ENCODE measurements around the gene KAZN.

KAZN gene

GRCh38 chr1:14887044-14887566 is 288.6 kb downstream of the KAZN start:
- DNase-seq (ENCODE audit: low read depth in 2 of 2), result no peak

GRCh38 chr1:14887764-14888350 is 289.4 kb downstream of the KAZN start:
- no peak for DNase-seq (ENCODE audit: low read depth in 2 of 2)

GRCh38 chr1:14888374-14888773 is 289.9 kb downstream of the KAZN start:
- DNase-seq (ENCODE audit: low read depth in 2 of 2), result no peak

- no peak for DNase-seq (ENCODE audit: low read depth in 2 of 2)
These were observed 291.4 kb downstream of the KAZN start for GRCh38 chr1:14889825-14890440.

GRCh38 chr1:14891991-14892390 is 293.5 kb downstream of the KAZN start:
- DNase-seq (ENCODE audit: low read depth in 2 of 2), result no peak

GRCh38 chr1:14894811-14895560 is 296.5 kb downstream of the KAZN start:
- no peak for DNase-seq (ENCODE audit: low read depth in 2 of 2)

GRCh38 chr1:14895727-14896126 is 297.2 kb downstream of the KAZN start:
- no peak for DNase-seq (ENCODE audit: low read depth in 2 of 2)

- DNase-seq (ENCODE audit: low read depth in 2 of 2), result no peak
These were observed 298.0 kb downstream of the KAZN start for GRCh38 chr1:14896381-14897079.

GRCh38 chr1:14897080-14897449 is 298.6 kb downstream of the KAZN start:
- DNase-seq (ENCODE audit: low read depth in 2 of 2), result no peak

GRCh38 chr1:14897547-14897946 is 299.1 kb downstream of the KAZN start:
- DNase-seq (ENCODE audit: low read depth in 2 of 2), result no peak

- DNase-seq (ENCODE audit: low read depth in 2 of 2), result no peak
These were observed 299.6 kb downstream of the KAZN start for GRCh38 chr1:14897997-14898645.

- DNase-seq (ENCODE audit: low read depth in 2 of 2), result no peak
These were observed 301.2 kb downstream of the KAZN start for GRCh38 chr1:14899686-14900085.

- DNase-seq (ENCODE audit: low read depth in 2 of 2), result no peak
These were observed 303.0 kb downstream of the KAZN start for GRCh38 chr1:14901371-14901954.

- no peak for DNase-seq (ENCODE audit: low read depth in 2 of 2)
These were observed 305.4 kb downstream of the KAZN start for GRCh38 chr1:14903922-14904321.

GRCh38 chr1:14906665-14907064 is 308.2 kb downstream of the KAZN start:
- DNase-seq (ENCODE audit: low read depth in 2 of 2), result no peak

GRCh38 chr1:14907416-14907815 is 308.9 kb downstream of the KAZN start:
- no peak for DNase-seq (ENCODE audit: low read depth in 2 of 2)

- DNase-seq (ENCODE audit: low read depth in 2 of 2), result no peak
These were observed 310.8 kb downstream of the KAZN start for GRCh38 chr1:14909273-14909672.

GRCh38 chr1:14909920-14910460 is 311.5 kb downstream of the KAZN start:
- no peak for DNase-seq (ENCODE audit: low read depth in 2 of 2)

GRCh38 chr1:14910984-14911721 is 312.7 kb downstream of the KAZN start:
- no peak for DNase-seq (ENCODE audit: low read depth in 2 of 2)

GRCh38 chr1:14912839-14913481 is 314.5 kb downstream of the KAZN start:
- no peak for DNase-seq (ENCODE audit: low read depth in 2 of 2)

Data from stimulated activated CD8-positive, alpha-beta memory T cell treated with anti-CD3 and anti-CD28 coated beads, Interleukin-7, amount 100 ng/mL, for 1 hour (primary cell).